ENCODE measurements around the gene RNU6-9.

DNA sequence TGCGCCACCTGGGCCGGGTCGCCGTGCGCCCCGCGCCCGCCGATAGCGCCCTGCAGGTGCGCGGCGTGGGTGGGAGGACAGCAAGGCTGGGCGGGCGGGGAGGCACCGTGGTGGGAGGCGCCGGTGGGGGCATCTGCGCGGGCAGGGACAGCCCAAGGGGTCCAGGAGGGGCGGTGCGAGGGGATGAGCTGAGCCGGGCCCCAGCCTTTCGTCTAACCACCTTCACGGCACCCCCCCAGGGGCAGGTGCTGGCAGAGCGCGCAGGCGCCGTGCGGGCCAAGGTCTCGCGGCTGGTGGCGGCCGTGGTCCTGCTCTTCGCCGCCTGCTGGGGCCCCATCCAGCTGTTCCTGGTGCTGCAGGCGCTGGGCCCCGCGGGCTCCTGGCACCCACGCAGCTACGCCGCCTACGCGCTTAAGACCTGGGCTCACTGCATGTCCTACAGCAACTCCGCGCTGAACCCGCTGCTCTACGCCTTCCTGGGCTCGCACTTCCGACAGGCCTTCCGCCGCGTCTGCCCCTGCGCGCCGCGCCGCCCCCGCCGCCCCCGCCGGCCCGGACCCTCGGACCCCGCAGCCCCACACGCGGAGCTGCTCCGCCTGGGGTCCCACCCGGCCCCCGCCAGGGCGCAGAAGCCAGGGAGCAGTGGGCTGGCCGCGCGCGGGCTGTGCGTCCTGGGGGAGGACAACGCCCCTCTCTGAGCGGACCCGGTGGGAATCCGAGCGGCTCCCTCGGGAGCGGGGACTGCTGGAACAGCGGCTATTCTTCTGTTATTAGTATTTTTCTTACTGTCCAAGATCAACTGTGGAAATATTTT is 27.0 kb downstream of the RNU6-9 start:
- TF ChIP-seq, protein P1, sequence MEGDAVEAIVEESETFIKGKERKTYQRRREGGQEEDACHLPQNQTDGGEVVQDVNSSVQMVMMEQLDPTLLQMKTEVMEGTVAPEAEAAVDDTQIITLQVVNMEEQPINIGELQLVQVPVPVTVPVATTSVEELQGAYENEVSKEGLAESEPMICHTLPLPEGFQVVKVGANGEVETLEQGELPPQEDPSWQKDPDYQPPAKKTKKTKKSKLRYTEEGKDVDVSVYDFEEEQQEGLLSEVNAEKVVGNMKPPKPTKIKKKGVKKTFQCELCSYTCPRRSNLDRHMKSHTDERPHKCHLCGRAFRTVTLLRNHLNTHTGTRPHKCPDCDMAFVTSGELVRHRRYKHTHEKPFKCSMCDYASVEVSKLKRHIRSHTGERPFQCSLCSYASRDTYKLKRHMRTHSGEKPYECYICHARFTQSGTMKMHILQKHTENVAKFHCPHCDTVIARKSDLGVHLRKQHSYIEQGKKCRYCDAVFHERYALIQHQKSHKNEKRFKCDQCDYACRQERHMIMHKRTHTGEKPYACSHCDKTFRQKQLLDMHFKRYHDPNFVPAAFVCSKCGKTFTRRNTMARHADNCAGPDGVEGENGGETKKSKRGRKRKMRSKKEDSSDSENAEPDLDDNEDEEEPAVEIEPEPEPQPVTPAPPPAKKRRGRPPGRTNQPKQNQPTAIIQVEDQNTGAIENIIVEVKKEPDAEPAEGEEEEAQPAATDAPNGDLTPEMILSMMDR (IDR thresholded peaks at IDR 0.05; ENCODE audit: low read depth, low read length, poor library complexity, severe bottlenecking) = no peak
- no peak for TF ChIP-seq EZH2phosphoT487 (IDR thresholded peaks at IDR 0.05; ENCODE audit: borderline replicate concordance, low read length)

Measured in DOHH2 (cell line).